Measurements from ENCODE around the gene ZSWIM8.

DNA sequence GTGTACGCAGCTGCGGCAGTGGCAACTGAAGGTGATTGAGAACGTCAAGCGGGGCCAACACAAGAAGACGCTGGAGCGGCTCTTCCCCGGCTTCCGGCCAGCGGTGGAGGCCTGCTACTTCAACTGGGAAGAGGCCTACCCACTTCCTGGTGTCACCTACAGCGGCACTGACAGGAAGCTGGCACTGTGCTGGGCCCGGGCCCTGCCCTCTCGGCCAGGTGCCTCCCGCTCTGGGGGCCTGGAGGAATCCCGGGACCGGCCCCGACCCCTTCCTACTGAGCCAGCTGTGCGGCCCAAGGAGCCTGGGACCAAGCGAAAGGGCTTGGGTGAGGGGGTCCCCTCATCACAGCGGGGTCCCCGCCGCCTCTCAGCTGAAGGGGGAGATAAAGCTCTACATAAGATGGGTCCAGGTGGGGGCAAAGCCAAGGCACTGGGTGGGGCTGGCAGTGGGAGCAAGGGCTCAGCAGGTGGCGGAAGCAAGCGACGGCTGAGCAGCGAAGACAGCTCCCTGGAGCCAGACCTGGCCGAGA is 6.5 kb downstream of the ZSWIM8 start:
- TF ChIP-seq, protein P1, sequence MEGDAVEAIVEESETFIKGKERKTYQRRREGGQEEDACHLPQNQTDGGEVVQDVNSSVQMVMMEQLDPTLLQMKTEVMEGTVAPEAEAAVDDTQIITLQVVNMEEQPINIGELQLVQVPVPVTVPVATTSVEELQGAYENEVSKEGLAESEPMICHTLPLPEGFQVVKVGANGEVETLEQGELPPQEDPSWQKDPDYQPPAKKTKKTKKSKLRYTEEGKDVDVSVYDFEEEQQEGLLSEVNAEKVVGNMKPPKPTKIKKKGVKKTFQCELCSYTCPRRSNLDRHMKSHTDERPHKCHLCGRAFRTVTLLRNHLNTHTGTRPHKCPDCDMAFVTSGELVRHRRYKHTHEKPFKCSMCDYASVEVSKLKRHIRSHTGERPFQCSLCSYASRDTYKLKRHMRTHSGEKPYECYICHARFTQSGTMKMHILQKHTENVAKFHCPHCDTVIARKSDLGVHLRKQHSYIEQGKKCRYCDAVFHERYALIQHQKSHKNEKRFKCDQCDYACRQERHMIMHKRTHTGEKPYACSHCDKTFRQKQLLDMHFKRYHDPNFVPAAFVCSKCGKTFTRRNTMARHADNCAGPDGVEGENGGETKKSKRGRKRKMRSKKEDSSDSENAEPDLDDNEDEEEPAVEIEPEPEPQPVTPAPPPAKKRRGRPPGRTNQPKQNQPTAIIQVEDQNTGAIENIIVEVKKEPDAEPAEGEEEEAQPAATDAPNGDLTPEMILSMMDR (IDR thresholded peaks at IDR 0.05): no peak
- TF ChIP-seq POLR2A (IDR thresholded peaks at IDR 0.05): no peak
